ENCODE data around the gene ASB5.

Gene ASB5

DNA sequence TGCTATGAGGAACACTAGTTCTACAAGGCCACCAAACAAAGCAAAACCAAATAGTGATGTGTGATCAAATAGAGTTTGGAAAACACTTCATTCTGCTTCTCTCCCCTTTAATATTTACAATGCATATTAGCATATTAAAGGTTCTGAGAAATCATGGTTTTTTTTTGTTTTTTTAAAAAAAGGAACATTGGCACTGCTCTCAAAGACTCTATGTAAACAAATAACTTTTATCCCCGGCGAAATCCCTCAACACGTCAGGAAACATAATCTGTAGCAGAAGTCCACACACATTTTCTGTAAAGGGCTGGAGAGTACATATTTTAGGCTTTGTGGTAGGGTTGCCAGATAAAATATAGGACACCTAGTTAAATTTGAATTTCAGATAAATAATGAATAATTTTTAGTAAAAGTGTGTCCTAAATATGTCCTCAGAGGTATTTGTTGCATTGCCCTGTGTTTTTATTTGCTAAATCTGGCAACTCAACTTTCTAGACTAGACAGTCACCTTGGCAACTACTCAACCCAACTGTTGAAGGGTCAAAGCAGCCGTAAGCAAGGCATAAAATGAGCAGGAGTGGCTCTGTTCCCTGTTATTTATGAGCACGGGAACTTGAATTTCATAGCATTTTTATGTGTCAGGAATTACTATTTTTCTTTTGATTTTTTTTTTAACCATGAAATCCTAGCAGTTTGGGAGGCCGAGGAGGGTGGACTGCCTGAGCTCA, 82.2 kb downstream of the ASB5 start:
- TF ChIP-seq EZH2phosphoT487 (conservative IDR thresholded peaks at IDR 0.05; ENCODE audit: low read length): no peak
- TF ChIP-seq CTCF (IDR thresholded peaks at IDR 0.05; ENCODE audit: insufficient read depth, low read length, poor library complexity, severe bottlenecking): no peak
- no peaks in the 10 kb centered on the region for H3K9me2 ChIP-seq (replicated peaks; ENCODE audit: insufficient read depth, low read length)
- no peak overlapping the region for H3K9ac ChIP-seq (ENCODE audit: low read length)
- H3F3A ChIP-seq (ENCODE audit: insufficient read depth): no peaks in the 10 kb centered on the region
- no peaks in the 10 kb centered on the region for H3K27me3 ChIP-seq (ENCODE audit: low read length)
- H3K27ac ChIP-seq (ENCODE audit: low read depth, low read length): no peak overlapping the region
- H3K4me2 ChIP-seq (ENCODE audit: low read depth, low read length, poor library complexity, severe bottlenecking): no peak overlapping the region
- no peak overlapping the region for H3K4me3 ChIP-seq (ENCODE audit: insufficient read depth, low read length, poor library complexity, severe bottlenecking)
- no peaks in the 10 kb centered on the region for H3K79me2 ChIP-seq (ENCODE audit: insufficient read depth, low read length)
- H3K36me3 ChIP-seq (ENCODE audit: low read length): no peaks in the 10 kb centered on the region
- H4K20me1 ChIP-seq (ENCODE audit: low read depth, low read length): no peaks in the 10 kb centered on the region
- no peaks in the 10 kb centered on the region for H3K9me3 ChIP-seq (ENCODE audit: insufficient read depth, low read length)
- no peak overlapping the region for H2AFZ ChIP-seq (ENCODE audit: low read depth, low read length, severe bottlenecking)

DNA sequence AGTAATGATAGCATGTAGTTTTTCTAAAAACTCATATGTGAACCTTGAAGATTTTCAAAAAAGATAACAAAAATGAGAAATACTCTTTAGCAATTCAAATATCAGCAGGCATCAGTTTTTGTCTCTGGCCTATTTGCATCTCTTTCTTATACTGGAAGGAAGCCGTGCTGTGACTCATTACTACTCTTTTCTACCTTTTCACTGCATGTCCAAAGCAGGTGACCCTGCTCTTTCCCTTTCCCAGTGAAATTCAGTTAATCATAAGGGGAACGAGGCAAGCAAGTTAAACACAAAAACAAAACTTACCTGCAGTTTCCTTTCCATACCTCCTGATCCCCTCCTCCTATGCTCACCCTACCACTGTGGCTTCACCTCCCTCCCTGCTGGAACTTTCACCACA, 83.0 kb downstream of the ASB5 start:
- Histone ChIP-seq H2AFZ (ENCODE audit: low read depth, low read length, severe bottlenecking) (no peak overlapping the region), H3K36me3 (ENCODE audit: low read length) (no peaks in the 10 kb centered on the region), H3K9me3 (ENCODE audit: insufficient read depth, low read length) (no peaks in the 10 kb centered on the region), H3K9ac (ENCODE audit: low read length) (no peak overlapping the region), H3K4me3 (ENCODE audit: insufficient read depth, low read length, poor library complexity, severe bottlenecking) (no peak overlapping the region), H3K27me3 (ENCODE audit: low read length) (no peaks in the 10 kb centered on the region), H3K4me2 (ENCODE audit: low read depth, low read length, poor library complexity, severe bottlenecking) (no peak overlapping the region), H3K9me2 (replicated peaks; ENCODE audit: insufficient read depth, low read length) (no peaks in the 10 kb centered on the region), H4K20me1 (ENCODE audit: low read depth, low read length) (no peaks in the 10 kb centered on the region), H3K27ac (ENCODE audit: low read depth, low read length) (no peak overlapping the region), H3F3A (ENCODE audit: insufficient read depth) (no peaks in the 10 kb centered on the region), H3K79me2 (ENCODE audit: insufficient read depth, low read length) (no peaks in the 10 kb centered on the region)
- TF ChIP-seq CTCF (IDR thresholded peaks at IDR 0.05; ENCODE audit: insufficient read depth, low read length, poor library complexity, severe bottlenecking) (no peak), EZH2phosphoT487 (conservative IDR thresholded peaks at IDR 0.05; ENCODE audit: low read length) (no peak)

- no peaks in the 10 kb centered on the region for H3K9me2 ChIP-seq (replicated peaks; ENCODE audit: insufficient read depth, low read length)
- H3K79me2 ChIP-seq (ENCODE audit: insufficient read depth, low read length): no peaks in the 10 kb centered on the region
- no peak overlapping the region for H2AFZ ChIP-seq (ENCODE audit: low read depth, low read length, severe bottlenecking)
- H3K27me3 ChIP-seq (ENCODE audit: low read length): no peaks in the 10 kb centered on the region
- no peak overlapping the region for H3K27ac ChIP-seq (ENCODE audit: low read depth, low read length)
- H3K36me3 ChIP-seq (ENCODE audit: low read length): no peaks in the 10 kb centered on the region
- no peaks in the 10 kb centered on the region for H3F3A ChIP-seq (ENCODE audit: insufficient read depth)
- no peaks in the 10 kb centered on the region for H4K20me1 ChIP-seq (ENCODE audit: low read depth, low read length)
- TF ChIP-seq EZH2phosphoT487 (conservative IDR thresholded peaks at IDR 0.05; ENCODE audit: low read length) (no peak), CTCF (IDR thresholded peaks at IDR 0.05; ENCODE audit: insufficient read depth, low read length, poor library complexity, severe bottlenecking) (no peak)
- no peak overlapping the region for H3K9ac ChIP-seq (ENCODE audit: low read length)
- H3K4me2 ChIP-seq (ENCODE audit: low read depth, low read length, poor library complexity, severe bottlenecking): no peak overlapping the region
- H3K4me3 ChIP-seq (ENCODE audit: insufficient read depth, low read length, poor library complexity, severe bottlenecking): no peak overlapping the region
- no peaks in the 10 kb centered on the region for H3K9me3 ChIP-seq (ENCODE audit: insufficient read depth, low read length)
Observed at GRCh38 chr4:176185051-176185450, 84.0 kb downstream of the ASB5 start.
